ENCODE data around the gene C1orf35.

The C1orf35 gene

GRCh38 chr1:228082918-228083870 lies 19.9 kb downstream of the C1orf35 start:
- no peak for TF ChIP-seq CTCF (IDR thresholded peaks at IDR 0.05; ENCODE audit: insufficient read depth, low read depth, low read length, missing control alignments)
- DNase-seq (ENCODE audit: low read depth): peak; percentile 61
- H3K4me3 ChIP-seq (ENCODE audit: low read depth, low read length): peak overlapping the region; percentile 80

GRCh38 chr1:228082214-228082917 lies 20.8 kb downstream of the C1orf35 start, which contains the start of gene ARF1:
Gene ARF1, plus strand, starts transcription at chr1:228082708. Its CDS starts 14,407 bp downstream, at chr1:228097115.
- peak within 1 kb of the TSS; percentile 91 for H3K4me3 ChIP-seq (ENCODE audit: low read depth, low read length)
- no peak for TF ChIP-seq CTCF (IDR thresholded peaks at IDR 0.05; ENCODE audit: insufficient read depth, low read depth, low read length, missing control alignments)
- DNase-seq (ENCODE audit: low read depth): peak; percentile 96

GRCh38 chr1:228081578-228082213 lies 21.4 kb downstream of the C1orf35 start:
- TF ChIP-seq CTCF (IDR thresholded peaks at IDR 0.05; ENCODE audit: insufficient read depth, low read depth, low read length, missing control alignments): no peak
- peak; percentile 44 for DNase-seq (ENCODE audit: low read depth)
- H3K4me3 ChIP-seq (ENCODE audit: low read depth, low read length): peak overlapping the region; percentile 91

- peak overlapping the region; percentile 91 for H3K4me3 ChIP-seq (ENCODE audit: low read depth, low read length)
- DNase-seq (ENCODE audit: low read depth): no peak
- TF ChIP-seq CTCF (IDR thresholded peaks at IDR 0.05; ENCODE audit: insufficient read depth, low read depth, low read length, missing control alignments): no peak
Observed at GRCh38 chr1:228081144-228081543, 22.0 kb downstream of the C1orf35 start.

GRCh38 chr1:228079601-228080263 lies 23.4 kb downstream of the C1orf35 start:
- no peak overlapping the region for H3K4me3 ChIP-seq (ENCODE audit: low read depth, low read length)
- no peak for DNase-seq (ENCODE audit: low read depth)
- TF ChIP-seq CTCF (IDR thresholded peaks at IDR 0.05; ENCODE audit: insufficient read depth, low read depth, low read length, missing control alignments): no peak

GRCh38 chr1:228079013-228079412 lies 24.1 kb downstream of the C1orf35 start:
- TF ChIP-seq CTCF (IDR thresholded peaks at IDR 0.05; ENCODE audit: insufficient read depth, low read depth, low read length, missing control alignments): no peak
- DNase-seq (ENCODE audit: low read depth): no peak
- H3K4me3 ChIP-seq (ENCODE audit: low read depth, low read length): no peak overlapping the region
